Upper lobe of right lung (tissue), 1 donor: ENCODE measurements around the gene RHBDL1. TPM values are rescaled to one million over a fixed set of nuclear protein-coding genes. Genes with fewer than 3 reads are reported as not detected.
A peak's percentile ranks its signal among the peaks of the same experiment; 100 is the strongest.

Source experiments
- ATAC-seq: fragments of 200-7000 bp; cut with Tn5 transposase; one replicate; pipeline ENCODE4 v1.9.1; 2020; ENCODE audit warnings: mild to moderate bottlenecking, moderate library complexity
- DNase-seq: peaks from one replicate; pipeline ENCODE4 v3.0.0-alpha.2; 2020
- H3K27ac ChIP-seq: fragments of 200-600 bp; one replicate; pipeline ENCODE4 v1.8.0; 2022
- H3K27me3 ChIP-seq: fragments of 200-600 bp; one replicate; pipeline ENCODE4 v1.8.0; 2022; ENCODE audit warnings: mild to moderate bottlenecking
- H3K36me3 ChIP-seq: fragments of 200-600 bp; one replicate; pipeline ENCODE4 v1.8.0; 2022
- H3K4me1 ChIP-seq: fragments of 200-600 bp; one replicate; pipeline ENCODE4 v1.8.0; 2022
- H3K4me3 ChIP-seq: fragments of 200-600 bp; one replicate; pipeline ENCODE4 v1.8.0; 2022; ENCODE audit warnings: mild to moderate bottlenecking
- H3K9me3 ChIP-seq: fragments of 200-600 bp; one replicate; pipeline ENCODE4 v1.8.0; 2022
- CTCF ChIP-seq: fragments of 200-600 bp; IDR thresholded peaks from one replicate; pipeline ENCODE4 v1.8.0; 2022; ENCODE audit warnings: antibody characterized with exemption
- intact Hi-C: fragments of 100-400 bp; cut with DNase I; formaldehyde crosslinking; loops from one replicate; pipeline ENCODE4 v1.11.0; 2022
- total RNA-seq: library from RNA; stranded (reverse); fragmentation: NEBNext Ultra II Directional; extraction: Animal tissue kit (Norgen Biotek cat#: 25700); gene quantifications from one replicate; pipeline ENCODE4 v1.2.1, GENCODE V29; 2021
- donor health status: DM: no; HTN: yes; CAD: no; lungs with severe emphysema.

The RHBDL1 gene
- total RNA-seq, 1 donor from 2014 or later = 2.0 TPM

- TF ChIP-seq CTCF = no peak
- peaks cover 20% of the 10 kb centered on the region for H3K36me3 ChIP-seq
- ATAC-seq (no peak), DNase-seq (no peak)
- intact Hi-C loops = no loop called here
- H3K4me1 ChIP-seq = peaks cover 16% of the 10 kb centered on the region
- H3K27me3 ChIP-seq = no peaks in the 10 kb centered on the region
- no peaks in the 10 kb centered on the region for H3K9me3 ChIP-seq
- no peak overlapping the region for H3K4me3 ChIP-seq
- peak overlapping the region; percentile 65 for H3K27ac ChIP-seq
Measured at GRCh38 chr16:628321-629061, 47.0 kb upstream of the RHBDL1 start.

DNA sequence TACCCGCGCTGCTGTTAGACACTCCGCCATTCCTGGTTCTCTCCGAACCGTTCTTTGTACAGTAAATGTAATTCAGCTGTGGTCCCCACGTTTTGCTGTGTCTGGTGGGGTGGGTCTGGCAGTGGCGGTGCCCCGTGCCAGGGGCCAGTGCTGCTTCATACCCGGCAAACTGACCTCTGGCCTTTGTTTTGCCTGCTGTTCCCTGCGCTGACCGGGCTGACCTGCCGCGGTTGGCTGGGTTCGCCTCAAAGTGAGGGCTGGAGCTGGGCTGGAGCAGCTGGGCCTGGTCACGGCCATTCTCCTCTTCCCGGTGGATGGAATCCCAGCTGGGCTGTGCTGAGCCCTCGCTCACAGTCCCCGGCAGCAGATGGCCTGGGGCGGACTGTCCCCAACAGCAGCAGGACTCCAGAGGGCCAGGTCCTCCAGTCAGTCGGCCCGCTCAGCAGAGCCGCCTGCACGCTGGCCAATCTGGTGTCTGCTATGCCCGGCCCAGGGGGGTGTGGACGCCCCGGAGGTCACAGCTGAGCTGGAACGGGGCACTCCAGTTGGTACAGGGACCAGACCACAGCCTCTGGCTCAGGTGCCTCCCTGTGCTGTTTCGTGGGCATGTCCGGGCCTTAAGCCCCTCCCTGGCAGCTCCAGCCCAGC is 46.2 kb upstream of the RHBDL1 start:
- ATAC-seq = peak; percentile 0
- no peaks in the 10 kb centered on the region for H3K9me3 ChIP-seq
- no peak for TF ChIP-seq CTCF
- peak; percentile 65 for DNase-seq
- H3K36me3 ChIP-seq = peaks cover 20% of the 10 kb centered on the region
- intact Hi-C loops = no loop called here
- no peak overlapping the region for H3K4me3 ChIP-seq
- H3K27ac ChIP-seq = peak overlapping the region; percentile 65
- H3K27me3 ChIP-seq = no peaks in the 10 kb centered on the region
- H3K4me1 ChIP-seq = peaks cover 16% of the 10 kb centered on the region

GRCh38 chr16:629833-630248 is 45.6 kb upstream of the RHBDL1 start:
- peak overlapping the region; percentile 65 for H3K27ac ChIP-seq
- H3K27me3 ChIP-seq = no peaks in the 10 kb centered on the region
- intact Hi-C loops = no loop called here
- H3K9me3 ChIP-seq = no peaks in the 10 kb centered on the region
- DNase-seq (no peak), ATAC-seq (peak; percentile 6)
- no peak for TF ChIP-seq CTCF
- H3K36me3 ChIP-seq = peaks cover 20% of the 10 kb centered on the region
- H3K4me1 ChIP-seq = peaks cover 16% of the 10 kb centered on the region
- no peak overlapping the region for H3K4me3 ChIP-seq

DNA sequence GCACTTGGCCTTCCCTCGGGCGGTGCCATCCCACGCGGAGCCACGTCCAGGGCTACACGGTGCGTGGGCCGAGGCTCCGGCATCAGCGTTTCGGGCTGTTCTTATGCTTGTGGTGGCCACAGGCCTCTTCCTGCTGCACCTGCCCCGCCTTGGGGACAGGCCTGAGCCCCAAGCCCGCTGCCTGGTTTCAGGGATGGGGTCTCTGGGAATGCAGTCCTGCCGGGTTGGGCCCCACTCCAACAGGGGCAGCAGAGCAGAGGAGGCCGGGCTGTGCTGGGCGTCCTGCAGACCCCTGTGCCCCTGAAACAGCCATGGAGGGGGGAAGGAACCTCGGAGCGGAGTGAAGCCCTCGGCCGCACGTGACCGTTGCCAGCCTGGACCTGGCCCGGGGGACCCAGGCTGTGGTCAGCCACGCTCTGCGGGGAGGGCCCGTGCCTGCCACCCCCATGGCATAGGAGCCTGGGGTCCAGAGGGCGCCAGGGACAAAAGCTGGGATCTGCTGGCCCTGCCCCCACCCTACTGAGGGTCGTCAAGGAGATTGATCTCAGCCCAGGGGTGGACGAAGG is 45.1 kb upstream of the RHBDL1 start:
- no peak for TF ChIP-seq CTCF
- Histone ChIP-seq H3K27ac (peak overlapping the region; percentile 65), H3K36me3 (peaks cover 19% of the 10 kb centered on the region), H3K4me3 (no peak overlapping the region), H3K4me1 (peaks cover 16% of the 10 kb centered on the region), H3K9me3 (no peaks in the 10 kb centered on the region), H3K27me3 (no peaks in the 10 kb centered on the region)
- ATAC-seq = peak; percentile 1
- peak; percentile 66 for DNase-seq
- intact Hi-C loops = no loop called here

DNA sequence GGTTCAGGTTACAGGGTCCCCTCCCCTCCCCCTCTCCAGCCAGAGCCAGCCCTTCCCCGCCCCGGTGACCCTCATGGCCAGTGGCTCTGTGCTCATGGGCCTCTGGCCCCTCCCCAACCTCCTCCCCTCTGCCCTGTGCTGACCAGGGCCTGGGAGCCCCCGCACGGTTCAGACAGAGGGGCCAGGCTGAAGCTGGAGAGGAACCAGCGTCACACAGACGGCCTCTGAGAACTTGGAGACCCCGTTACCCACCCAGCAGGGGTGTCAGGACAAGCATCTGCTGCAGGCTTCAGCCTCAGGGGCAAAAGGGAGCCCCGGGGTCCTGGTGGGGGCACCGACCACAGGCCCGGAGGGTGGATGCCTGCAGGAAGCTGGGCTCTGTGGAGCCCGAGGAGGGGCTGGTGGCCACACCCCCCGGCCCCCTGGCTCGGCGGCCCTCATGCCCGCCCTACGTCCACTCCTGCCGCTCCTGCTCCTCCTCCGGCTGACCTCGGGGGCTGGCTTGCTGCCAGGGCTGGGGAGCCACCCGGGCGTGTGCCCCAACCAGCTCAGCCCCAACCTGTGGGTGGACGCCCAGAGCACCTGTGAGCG is 44.6 kb upstream of the RHBDL1 start, which contains the start of gene WFIKKN1:
Gene WFIKKN1, plus strand, starts transcription at position 171 of the 591 bp plus-strand sequence. Its CDS starts 269 bp downstream, at position 440.
- no peak for TF ChIP-seq CTCF
- intact Hi-C loops = no loop called here
- Histone ChIP-seq H3K4me3 (no peak within 1 kb of the TSS), H3K4me1 (peaks cover 16% of the 10 kb centered on the region), H3K9me3 (no peaks in the 10 kb centered on the region), H3K36me3 (peaks cover 14% of the 10 kb centered on the region), H3K27me3 (no peaks in the 10 kb centered on the region), H3K27ac (peak within 1 kb of the TSS; percentile 65)
- ATAC-seq (peak; percentile 6), DNase-seq (peak; percentile 87)
